GM19463 (cell line): ENCODE results near the gene FECH.

Experiments
- ATAC-seq: cut with Tn5 transposase; IDR thresholded peaks from one replicate; pipeline ENCODE4 v1.9.1; 2021; ENCODE audit warnings: mild to moderate bottlenecking, moderate library complexity; ENCODE audit not compliant: unreplicated experiment

Gene FECH

GRCh38 chr18:57581301-57581934 lies 5.1 kb downstream of the FECH start:
- ATAC-seq, result peak; percentile 88

- no peak for ATAC-seq
Observed at GRCh38 chr18:57579934-57580333, 6.6 kb downstream of the FECH start.

- ATAC-seq, result no peak
Observed at GRCh38 chr18:57576316-57576715, 10.2 kb downstream of the FECH start.

- no peak for ATAC-seq
Observed at GRCh38 chr18:57575542-57575941, 11.0 kb downstream of the FECH start.

- ATAC-seq, result no peak
Observed at GRCh38 chr18:57574866-57575265, 11.6 kb downstream of the FECH start.

- no peak for ATAC-seq
Observed at GRCh38 chr18:57570162-57570561, 16.3 kb downstream of the FECH start.

- ATAC-seq, result no peak
Observed at GRCh38 chr18:57569133-57569532, 17.4 kb downstream of the FECH start.

- no peak for ATAC-seq
Observed at GRCh38 chr18:57561728-57562423, 24.6 kb downstream of the FECH start.

- ATAC-seq, result no peak
Observed at GRCh38 chr18:57561261-57561660, 25.2 kb downstream of the FECH start.

GRCh38 chr18:57559314-57559713 lies 27.2 kb downstream of the FECH start:
- ATAC-seq, result no peak

GRCh38 chr18:57555134-57555533 lies 31.4 kb downstream of the FECH start:
- ATAC-seq, result no peak

- no peak for ATAC-seq
Observed at GRCh38 chr18:57550510-57550909, 36.0 kb downstream of the FECH start.

- no peak for ATAC-seq
Observed at GRCh38 chr18:57547260-57547659, 39.2 kb downstream of the FECH start.

- ATAC-seq, result peak; percentile 84
Observed at GRCh38 chr18:57544936-57545660, 41.4 kb downstream of the FECH start.

- no peak for ATAC-seq
Observed at GRCh38 chr18:57543560-57543959, 42.9 kb downstream of the FECH start.

- no peak for ATAC-seq
Observed at GRCh38 chr18:57542812-57543427, 43.6 kb downstream of the FECH start.

GRCh38 chr18:57542126-57542525 lies 44.4 kb downstream of the FECH start:
- ATAC-seq, result no peak

- no peak for ATAC-seq
Observed at GRCh38 chr18:57539702-57540101, 46.8 kb downstream of the FECH start.

- ATAC-seq, result no peak
Observed at GRCh38 chr18:57538614-57539013, 47.9 kb downstream of the FECH start.

- ATAC-seq, result no peak
Observed at GRCh38 chr18:57534511-57534909, 52.0 kb downstream of the FECH start.

GRCh38 chr18:57533868-57534510 lies 52.5 kb downstream of the FECH start:
- no peak for ATAC-seq
